ENCODE data around the gene PPT2. TPM values are rescaled to one million over a fixed set of nuclear protein-coding genes. Genes with fewer than 3 reads are reported as not detected.

Gene PPT2
- total RNA-seq, 1 experiment from 2014 or later, result 120 TPM

DNA sequence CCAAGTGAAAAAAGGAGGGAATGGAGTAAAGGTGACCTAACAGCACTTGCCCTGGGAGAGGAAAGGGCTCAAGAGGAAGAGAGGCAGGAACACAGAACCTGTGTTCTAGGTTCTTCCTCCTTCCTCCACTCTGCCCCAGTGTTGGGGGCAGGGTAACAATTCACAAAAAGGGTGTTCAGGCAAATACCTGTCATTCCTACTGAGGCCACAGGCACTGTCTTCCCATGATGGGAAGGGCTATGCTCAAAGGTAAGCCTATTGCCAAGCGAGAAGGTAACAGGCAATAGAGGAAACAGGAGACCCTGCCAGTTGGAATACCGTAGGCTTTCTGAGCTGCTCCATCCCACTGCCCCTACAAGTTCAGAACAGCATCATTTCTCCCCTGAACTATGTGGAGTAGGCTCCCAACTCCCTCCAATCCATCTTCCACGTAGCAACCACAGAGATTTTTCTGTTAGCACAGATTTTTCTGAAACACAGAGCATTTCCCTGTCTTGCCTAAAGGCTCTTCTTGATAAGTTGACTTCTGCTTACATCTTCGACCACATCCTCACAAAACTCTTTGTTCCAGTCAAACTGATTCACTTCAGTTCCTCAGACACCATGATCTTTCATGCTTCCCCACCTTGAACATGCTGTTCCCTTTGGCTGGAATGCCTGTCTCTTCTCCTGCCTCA lies 19.2 kb downstream of the PPT2 start:
- Histone ChIP-seq H3K36me3 (peaks cover 2% of the 10 kb centered on the region; the same call in 1 of the 2 replicates), H3K27ac (no peak overlapping the region), H3K27me3 (no peaks in the 10 kb centered on the region), H3K9me3 (replicated peaks) (no peaks in the 10 kb centered on the region), H3K4me3 (no peak overlapping the region), H3K4me1 (peaks cover 5% of the 10 kb centered on the region; the same call in 1 of the 2 replicates)
- DNase-seq, result no peak

DNA sequence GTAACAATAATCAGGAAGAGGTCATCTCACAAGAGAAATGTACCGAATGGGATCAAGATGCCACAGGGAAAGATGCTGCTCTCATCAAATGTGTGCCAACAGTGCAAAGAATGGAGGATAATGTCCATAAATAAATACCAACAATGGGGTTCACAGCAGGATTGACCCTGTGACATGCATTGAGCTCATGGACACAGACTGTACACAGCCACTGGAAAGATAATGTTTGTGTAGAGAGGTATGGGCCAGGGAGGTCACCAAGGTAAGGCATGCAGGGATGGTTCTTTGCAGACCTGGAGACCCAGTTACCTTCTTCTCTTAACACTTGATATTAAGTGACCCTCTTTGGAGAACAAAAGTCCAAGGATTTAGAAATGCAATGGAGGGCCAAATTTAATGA lies 20.5 kb downstream of the PPT2 start:
- Histone ChIP-seq H3K4me1 (peaks cover 5% of the 10 kb centered on the region; the same call in 1 of the 2 replicates), H3K27me3 (no peaks in the 10 kb centered on the region), H3K9me3 (replicated peaks) (no peaks in the 10 kb centered on the region), H3K27ac (no peak overlapping the region), H3K36me3 (0 out of 2 replicates have a peak, but pooled peaks cover 2% of the 10 kb centered on the region), H3K4me3 (no peak overlapping the region)
- DNase-seq, result no peak

DNA sequence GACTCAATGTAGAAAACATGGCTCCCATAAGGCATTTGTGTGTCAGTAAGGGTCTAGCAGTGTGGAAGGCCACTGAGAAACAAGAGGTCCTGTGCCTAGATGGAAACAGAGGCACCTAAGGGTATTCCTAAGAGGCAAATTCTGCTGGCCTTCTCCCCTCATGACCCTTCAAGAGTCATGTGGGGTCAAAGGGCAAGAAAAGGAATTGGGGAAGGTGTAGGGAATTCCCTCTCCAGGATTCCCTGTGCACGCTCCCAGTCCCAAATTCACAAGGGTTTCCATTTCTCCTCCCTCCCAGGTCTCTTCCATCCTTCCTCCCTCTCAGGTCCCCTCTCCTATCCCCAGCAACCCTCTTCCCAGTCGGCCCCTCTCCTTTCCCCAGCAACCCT lies 21.4 kb downstream of the PPT2 start:
- Histone ChIP-seq H3K36me3 (0 out of 2 replicates have a peak, but pooled peaks cover 2% of the 10 kb centered on the region), H3K27me3 (no peaks in the 10 kb centered on the region), H3K9me3 (replicated peaks) (no peaks in the 10 kb centered on the region), H3K4me1 (peaks cover 5% of the 10 kb centered on the region; the same call in 1 of the 2 replicates), H3K27ac (peak overlapping the region; percentile 23; the same call in 1 of the 2 replicates), H3K4me3 (peak overlapping the region; percentile 62)
- no peak for DNase-seq

GRCh38 chr6:32175711-32176475 lies 22.0 kb downstream of the PPT2 start, which contains the start of gene AGPAT1:
AGPAT1 (minus strand) TSS chr6:32176084; CDS start chr6:32171496, 4,588 bp downstream.
- Histone ChIP-seq H3K27me3 (no peaks in the 10 kb centered on the region), H3K4me1 (peaks cover 5% of the 10 kb centered on the region; the same call in 1 of the 2 replicates), H3K4me3 (peak within 1 kb of the TSS; percentile 62), H3K9me3 (replicated peaks) (no peaks in the 10 kb centered on the region), H3K36me3 (0 out of 2 replicates have a peak, but pooled peaks cover 2% of the 10 kb centered on the region), H3K27ac (peak within 1 kb of the TSS; percentile 80)
- DNase-seq, result peak; percentile 96 to 97

GRCh38 chr6:32176476-32177182 lies 22.7 kb downstream of the PPT2 start:
- peaks cover 5% of the 10 kb centered on the region; the same call in 1 of the 2 replicates for H3K4me1 ChIP-seq
- DNase-seq, result no peak

DNA sequence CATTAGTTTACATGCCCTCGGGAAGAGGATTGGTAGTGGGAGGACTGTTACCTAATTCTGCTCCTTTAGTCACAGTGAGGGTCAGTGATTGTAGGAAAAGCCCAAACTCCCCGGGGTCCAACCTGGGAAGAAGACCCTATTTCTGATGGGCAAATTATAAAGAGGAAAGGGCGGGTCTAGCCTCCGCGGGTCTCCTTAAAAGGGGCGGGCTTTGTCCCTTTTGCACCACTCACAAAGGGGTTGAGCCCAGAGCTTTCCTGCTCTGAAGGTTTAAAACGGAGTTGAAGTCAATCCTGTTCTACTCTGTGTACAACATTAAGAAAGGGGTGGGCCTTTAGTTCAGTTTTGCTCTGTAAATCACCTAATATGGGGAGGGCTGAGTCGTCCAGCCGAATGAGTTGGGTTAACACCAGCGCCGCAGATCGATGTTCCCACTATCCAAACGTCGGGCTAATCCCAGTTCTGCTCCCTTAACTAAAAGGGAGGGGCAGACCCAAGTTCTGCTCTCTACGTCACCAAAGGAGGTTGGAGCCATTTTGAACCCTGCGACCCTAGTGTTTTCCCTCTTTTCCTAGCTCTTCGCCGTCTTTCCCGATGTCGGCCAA lies 23.3 kb downstream of the PPT2 start:
- Histone ChIP-seq H3K36me3 (no peaks in the 10 kb centered on the region), H3K27me3 (no peaks in the 10 kb centered on the region), H3K9me3 (replicated peaks) (no peaks in the 10 kb centered on the region), H3K4me3 (peak overlapping the region; percentile 62), H3K27ac (peak overlapping the region; percentile 80), H3K4me1 (peaks cover 5% of the 10 kb centered on the region; the same call in 1 of the 2 replicates)
- DNase-seq, result peak; percentile 67 to 78

More at GRCh38 chr6:32176476-32177182, 22.7 kb downstream of the PPT2 start:
- Histone ChIP-seq H3K4me3 (peak overlapping the region; percentile 62), H3K9me3 (replicated peaks) (no peaks in the 10 kb centered on the region), H3K27ac (peak overlapping the region; percentile 80), H3K36me3 (no peaks in the 10 kb centered on the region), H3K27me3 (no peaks in the 10 kb centered on the region)

GRCh38 chr6:32177788-32178546 lies 24.0 kb downstream of the PPT2 start, which contains the start of gene RNF5:
RNF5 (plus strand) TSS chr6:32178405; CDS start chr6:32178512, 107 bp downstream.
- Histone ChIP-seq H3K4me1 (peaks cover 5% of the 10 kb centered on the region; the same call in 1 of the 2 replicates), H3K4me3 (peak within 1 kb of the TSS; percentile 62), H3K27me3 (no peaks in the 10 kb centered on the region), H3K36me3 (no peaks in the 10 kb centered on the region), H3K9me3 (replicated peaks) (no peaks in the 10 kb centered on the region), H3K27ac (peak within 1 kb of the TSS; percentile 80)
- DNase-seq, result peak; percentile 98 to 99

DNA sequence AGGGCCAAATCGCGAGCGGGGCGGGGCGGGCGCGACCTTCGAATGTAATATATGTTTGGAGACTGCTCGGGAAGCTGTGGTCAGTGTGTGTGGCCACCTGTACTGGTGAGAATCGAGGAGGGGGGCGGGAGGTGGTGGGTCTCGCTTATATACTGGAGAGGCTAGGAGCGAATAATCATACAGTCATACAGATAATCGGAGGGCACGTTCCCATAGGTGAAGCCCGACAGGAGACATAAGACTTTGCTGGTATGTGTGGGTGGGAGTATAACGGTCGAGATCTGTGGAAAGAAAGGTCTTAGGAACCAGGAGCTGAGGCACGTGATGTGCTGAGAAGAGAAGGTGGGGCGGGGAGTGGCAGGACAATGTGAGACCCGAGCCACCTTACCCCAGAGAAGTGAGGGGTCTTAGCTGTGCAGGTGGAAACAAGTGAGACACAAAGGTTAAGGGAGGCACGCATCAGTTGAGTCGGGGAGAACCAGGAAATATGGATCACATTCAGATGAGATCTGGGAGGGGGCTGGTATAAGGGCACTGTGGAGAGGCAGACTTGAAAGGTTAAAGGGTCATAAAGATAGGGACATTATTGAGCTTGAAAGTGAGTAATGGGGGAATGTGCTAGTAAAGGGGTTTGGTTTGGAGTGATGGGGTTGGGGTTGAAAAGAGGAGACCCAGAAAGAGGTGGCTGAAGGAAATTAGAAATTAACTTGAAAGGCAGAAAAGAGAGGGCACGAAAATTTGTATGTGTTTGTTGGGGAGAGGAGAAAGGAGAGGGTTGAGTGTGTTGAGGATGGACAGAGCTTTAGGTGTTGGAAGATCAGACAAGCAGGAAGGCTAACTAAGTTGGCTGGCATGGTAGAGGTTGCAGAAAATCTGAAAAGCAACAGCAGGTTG lies 24.9 kb downstream of the PPT2 start:
- Histone ChIP-seq H3K9me3 (replicated peaks) (no peaks in the 10 kb centered on the region), H3K27ac (peak overlapping the region; percentile 80), H3K27me3 (no peaks in the 10 kb centered on the region), H3K36me3 (no peaks in the 10 kb centered on the region), H3K4me3 (peak overlapping the region; percentile 62), H3K4me1 (peaks cover 5% of the 10 kb centered on the region; the same call in 1 of the 2 replicates)
- no peak for DNase-seq

DNA sequence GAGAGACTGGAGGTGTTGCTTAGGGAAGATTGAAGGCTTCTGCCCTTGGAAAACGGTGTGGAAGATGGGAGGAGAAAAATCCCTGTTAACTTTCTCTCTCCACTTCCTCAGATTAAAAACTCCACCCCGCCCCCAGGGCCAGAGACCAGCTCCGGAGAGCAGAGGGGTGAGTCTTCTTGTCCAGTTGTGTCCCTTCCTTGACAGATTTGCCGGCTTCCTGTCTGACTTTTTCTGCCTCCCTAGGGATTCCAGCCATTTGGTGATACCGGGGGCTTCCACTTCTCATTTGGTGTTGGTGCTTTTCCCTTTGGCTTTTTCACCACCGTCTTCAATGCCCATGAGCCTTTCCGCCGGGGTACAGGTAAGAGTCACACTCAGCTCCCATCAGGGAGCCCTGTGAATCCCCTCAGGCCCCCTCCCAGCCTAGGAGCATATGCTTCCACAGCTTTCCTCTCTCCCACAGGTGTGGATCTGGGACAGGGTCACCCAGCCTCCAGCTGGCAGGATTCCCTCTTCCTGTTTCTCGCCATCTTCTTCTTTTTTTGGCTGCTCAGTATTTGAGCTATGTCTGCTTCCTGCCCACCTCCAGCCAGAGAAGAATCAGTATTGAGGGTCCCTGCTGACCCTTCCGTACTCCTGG lies 25.9 kb downstream of the PPT2 start:
- no peak overlapping the region for H3K27ac ChIP-seq
- H3K4me1 ChIP-seq, result peaks cover 3% of the 10 kb centered on the region; the same call in 1 of the 2 replicates
- H3K4me3 ChIP-seq, result no peak overlapping the region
- no peaks in the 10 kb centered on the region for H3K27me3 ChIP-seq
- H3K36me3 ChIP-seq, result no peaks in the 10 kb centered on the region
- no peaks in the 10 kb centered on the region for H3K9me3 ChIP-seq (replicated peaks)
- no peak for DNase-seq

DNA sequence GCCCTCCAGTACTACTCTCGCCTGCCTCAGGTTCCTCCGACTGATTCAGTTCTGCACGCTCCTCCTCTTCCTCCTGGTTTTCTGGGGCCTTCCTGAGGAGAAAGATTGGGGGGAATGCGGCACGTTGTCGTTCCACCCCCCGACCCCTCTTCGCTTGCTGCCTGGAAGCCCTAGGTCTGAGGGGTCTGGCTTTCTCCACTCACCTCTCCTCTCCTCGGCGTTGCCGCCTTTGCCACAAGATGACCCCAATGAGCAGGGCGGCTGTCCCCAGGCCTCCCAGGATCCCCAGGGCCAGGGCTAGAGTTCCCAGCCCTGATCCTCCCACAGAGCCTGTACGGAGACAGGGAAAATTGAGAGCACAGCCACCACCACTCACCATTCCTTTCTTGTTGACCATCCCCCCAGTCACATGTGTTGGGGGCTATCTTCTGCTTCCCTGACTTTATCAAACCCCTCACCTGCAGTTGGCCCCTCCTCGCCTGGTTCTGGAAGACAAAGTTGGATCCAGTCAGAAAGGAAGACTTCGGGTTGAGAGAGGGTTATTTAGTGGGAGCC lies 27.3 kb downstream of the PPT2 start:
- Histone ChIP-seq H3K4me1 (no peaks in the 10 kb centered on the region), H3K27me3 (no peaks in the 10 kb centered on the region), H3K36me3 (no peaks in the 10 kb centered on the region), H3K4me3 (no peak overlapping the region), H3K9me3 (replicated peaks) (no peaks in the 10 kb centered on the region), H3K27ac (no peak overlapping the region)
- DNase-seq, result no peak

GRCh38 chr6:32181915-32182529 lies 28.1 kb downstream of the PPT2 start:
- Histone ChIP-seq H3K4me1 (no peaks in the 10 kb centered on the region), H3K36me3 (peaks cover 4% of the 10 kb centered on the region; the same call in 1 of the 2 replicates), H3K27me3 (no peaks in the 10 kb centered on the region), H3K4me3 (no peak overlapping the region), H3K9me3 (replicated peaks) (no peaks in the 10 kb centered on the region), H3K27ac (no peak overlapping the region)
- no peak for DNase-seq

GRCh38 chr6:32182555-32182981 lies 28.6 kb downstream of the PPT2 start:
- no peaks in the 10 kb centered on the region for H3K9me3 ChIP-seq (replicated peaks)
- H3K4me3 ChIP-seq, result no peak overlapping the region
- H3K27me3 ChIP-seq, result no peaks in the 10 kb centered on the region
- no peak for DNase-seq
- H3K36me3 ChIP-seq, result peaks cover 4% of the 10 kb centered on the region; the same call in 1 of the 2 replicates
- H3K4me1 ChIP-seq, result no peaks in the 10 kb centered on the region
- H3K27ac ChIP-seq, result no peak overlapping the region

Measured in SJCRH30 (cell line).